Stimulated activated CD4-positive, alpha-beta T cell treated with anti-CD3 and anti-CD28 coated beads, Interleukin-12 subunit alpha, Interleukin-12 subunit beta, amount 100 ng/mL, for 24 hours (primary cell): ENCODE data around the gene PI4KB.
A peak's percentile ranks its signal among the peaks of the same experiment; 100 is the strongest.

Source experiments
- DNase-seq, 2 experiments: peaks; one replicate each; pipeline ENCODE4 v3.0.0-alpha.2; 2020; ENCODE audit warnings: low read depth in 2 of 2

Gene PI4KB

GRCh38 chr1:151311589-151312331 lies 15.5 kb downstream of the PI4KB start:
- DNase-seq: peak; percentile 61 to 74

- no peak for DNase-seq
These were observed 16.2 kb downstream of the PI4KB start for GRCh38 chr1:151311011-151311410.

GRCh38 chr1:151309811-151310323 lies 17.3 kb downstream of the PI4KB start:
- DNase-seq: no peak

- DNase-seq: no peak
These were observed 32.3 kb downstream of the PI4KB start for GRCh38 chr1:151294742-151295462.

GRCh38 chr1:151293093-151293492 lies 34.1 kb downstream of the PI4KB start:
- no peak for DNase-seq

GRCh38 chr1:151292207-151293030 lies 34.8 kb downstream of the PI4KB start:
- no peak for DNase-seq

- DNase-seq: no peak
These were observed 36.4 kb downstream of the PI4KB start for GRCh38 chr1:151290709-151291303.

- no peak for DNase-seq
These were observed 37.1 kb downstream of the PI4KB start for GRCh38 chr1:151289991-151290708.

GRCh38 chr1:151289080-151289935 lies 37.9 kb downstream of the PI4KB start:
- DNase-seq: no peak

GRCh38 chr1:151288502-151288901 lies 38.7 kb downstream of the PI4KB start:
- DNase-seq: no peak

- no peak for DNase-seq
These were observed 39.3 kb downstream of the PI4KB start for GRCh38 chr1:151287767-151288500.

- DNase-seq: no peak
These were observed 39.9 kb downstream of the PI4KB start for GRCh38 chr1:151287341-151287699.

GRCh38 chr1:151286619-151287340 lies 40.4 kb downstream of the PI4KB start:
- no peak for DNase-seq

GRCh38 chr1:151284013-151284577 lies 43.1 kb downstream of the PI4KB start:
- DNase-seq: no peak

- DNase-seq: no peak
These were observed 44.1 kb downstream of the PI4KB start for GRCh38 chr1:151282883-151283725.

GRCh38 chr1:151281969-151282882 lies 45.0 kb downstream of the PI4KB start, which contains the start of gene ZNF687:
TSS of gene ZNF687 (plus strand) at chr1:151282299. CDS start at chr1:151286292, 3,993 bp downstream.
- peak; percentile 94 to 98 for DNase-seq
